ENCODE data around the gene ZBTB7C. TPM values are rescaled to one million over a fixed set of nuclear protein-coding genes. Genes with fewer than 3 reads are reported as not detected.

Gene ZBTB7C
- 0.94 TPM for total RNA-seq

DNA sequence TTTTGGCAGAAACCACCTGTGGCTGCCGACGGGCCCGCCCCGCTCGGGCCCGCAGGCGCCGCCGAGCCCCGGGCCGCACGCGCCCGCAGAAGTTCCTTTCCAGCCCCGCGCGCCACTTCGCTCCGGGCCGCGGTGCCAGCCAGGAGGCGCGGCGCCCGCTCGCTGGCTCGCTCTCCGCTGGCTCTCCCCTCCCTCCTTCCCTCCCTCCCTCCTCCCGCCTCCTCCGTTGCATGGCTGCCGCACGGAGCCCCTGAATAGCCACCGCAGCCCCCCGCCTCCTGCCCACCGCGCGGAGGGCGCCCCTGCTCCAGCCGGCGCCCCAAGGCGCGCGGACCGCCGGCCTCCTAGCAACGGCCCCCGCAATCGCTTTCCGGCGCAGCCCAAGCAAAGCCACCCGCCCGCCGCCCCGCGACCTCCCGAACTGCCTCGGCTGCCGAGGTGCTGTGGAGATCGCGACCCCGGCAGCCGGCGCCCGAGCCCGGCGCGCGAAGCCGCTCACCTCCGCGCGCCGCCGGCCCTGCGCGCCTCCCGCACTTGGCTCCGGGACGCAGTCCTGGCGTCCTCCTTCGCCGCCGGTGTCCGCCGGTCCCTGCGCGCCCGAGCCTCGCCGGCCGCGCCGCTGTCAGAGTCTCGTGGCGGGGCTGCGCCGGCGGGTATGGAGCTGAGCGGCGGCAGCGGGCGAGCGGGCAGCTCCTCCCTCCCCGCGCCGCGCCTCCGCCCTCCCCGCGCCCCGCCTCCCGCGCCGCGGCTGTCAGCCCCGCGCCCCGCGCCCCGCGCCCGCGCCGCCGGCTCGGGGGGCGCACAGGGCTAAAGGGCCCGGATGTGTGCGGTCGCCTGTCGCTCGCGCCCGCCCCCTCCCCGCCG lies at the start of gene ZBTB7C:
ZBTB7C (minus strand) TSS at position 657 of the 864 bp plus-strand sequence.

Small RNA genes lying within 50 kb of the gene (small RNA-seq; reads per million reads assigned to genes)
- gene RNU6-708P (ENCODE audit: low replicate concordance): 0.09 reads per million

Other genes with a start within 250 kb of the ZBTB7C start
- 95.5 TPM for gene CTIF, start 129.6 kb upstream of the ZBTB7C start, total RNA-seq